ENCODE measurements around the gene IFRD1. TPM values are rescaled to one million over a fixed set of nuclear protein-coding genes. Genes with fewer than 3 reads are reported as not detected.

Gene IFRD1
- polyA plus RNA-seq, 1 of the 3 experiments (the other 2 are of a cell fraction): 31.0 TPM

GRCh38 chr7:112488264-112488552, 37.9 kb downstream of the IFRD1 start:
- no peaks in the 10 kb centered on the region for H3K9me3 ChIP-seq
- H3K27me3 ChIP-seq (ENCODE audit: insufficient read depth): no peaks in the 10 kb centered on the region
- 97% methylated on average over 4 of the region's 4 CpGs for WGBS (ENCODE audit: low lambda C conversion rate)
- H4K20me1 ChIP-seq (ENCODE audit: insufficient read depth): no peaks in the 10 kb centered on the region
- ChIA-PET POLR2A (no interaction called here), CTCF (interaction anchor here (1.4 to 2.6 kb wide), 2 partner anchors 725 to 747 kb away, joined by 4 to 9 read pairs; no protein-coding TSS in a partner anchor)
- H3K4me1 ChIP-seq (ENCODE audit: control insufficient read depth in 1 of 2, insufficient read depth in 2 of 2, low read depth in 1 of 2, low read length in 1 of 2): peaks cover 0 to 5% of the 10 kb centered on the region in 2 experiments
- no peak overlapping the region for H3K27ac ChIP-seq (ENCODE audit: low read depth in 2 of 2, low read length in 1 of 2)
- no peak for DNase-seq
- H3F3A ChIP-seq (replicated peaks; ENCODE audit: insufficient read depth): peaks cover 8% of the 10 kb centered on the region
- no peak overlapping the region for H3K4me2 ChIP-seq
- no peak overlapping the region for H3K9ac ChIP-seq
- TF ChIP-seq CTCF (IDR thresholded peaks at IDR 0.05): no peak
- H3K79me2 ChIP-seq (ENCODE audit: insufficient read depth): no peaks in the 10 kb centered on the region
- peaks cover 4 to 6% of the 10 kb centered on the region in 2 experiments for H3K36me3 ChIP-seq (replicated peaks in 1 of 2; ENCODE audit: control insufficient read depth in 1 of 2, insufficient read depth in 2 of 2, low read length in 1 of 2)
- no peak overlapping the region for H3K4me3 ChIP-seq (ENCODE audit: low read depth in 2 of 2, low read length in 1 of 2)
- H3K9me2 ChIP-seq: no peaks in the 10 kb centered on the region
- no peak overlapping the region for H2AFZ ChIP-seq (ENCODE audit: low read depth)

GRCh38 chr7:112492186-112492585, 41.9 kb downstream of the IFRD1 start:
- H3K27me3 ChIP-seq (ENCODE audit: insufficient read depth): no peaks in the 10 kb centered on the region
- no peak overlapping the region for H3K4me3 ChIP-seq (ENCODE audit: low read depth in 2 of 2, low read length in 1 of 2)
- ChIA-PET POLR2A (no interaction called here), CTCF (interaction anchor here (1.4 kb wide), 1 partner anchor 29 kb away, joined by 3 read pairs; no protein-coding TSS in a partner anchor)
- TF ChIP-seq USF2 (IDR thresholded peaks at IDR 0.05; ENCODE audit: borderline replicate concordance, low read depth, low read length) (no peak), YY1 (IDR thresholded peaks at IDR 0.05; ENCODE audit: low read depth) (no peak), CHD2 (IDR thresholded peaks at IDR 0.05; ENCODE audit: low read length, partially characterized antibody) (no peak), JUND (IDR thresholded peaks at IDR 0.05) (no peak), MXI1 (IDR thresholded peaks at IDR 0.05; ENCODE audit: low read depth, low read length) (no peak), ZBTB33 (IDR thresholded peaks at IDR 0.05; ENCODE audit: borderline replicate concordance, low read depth) (no peak), IRF3 (IDR thresholded peaks at IDR 0.05; ENCODE audit: low read depth, low read length) (no peak), TCF12 (IDR thresholded peaks at IDR 0.05) (no peak), GATA2 (CRISPR knock-in tag; IDR thresholded peaks at IDR 0.05) (no peak), FOXM1 (IDR thresholded peaks at IDR 0.05; ENCODE audit: low read depth) (no peak), ELF1 (IDR thresholded peaks at IDR 0.05) (no peak), RCOR1 (IDR thresholded peaks at IDR 0.05; ENCODE audit: low read length) (no peak)
- no peak overlapping the region for H2AFZ ChIP-seq (ENCODE audit: low read depth)
- H3K9me2 ChIP-seq: no peaks in the 10 kb centered on the region
- no peak overlapping the region for H3K27ac ChIP-seq (ENCODE audit: low read depth in 2 of 2, low read length in 1 of 2)
- H3K9ac ChIP-seq: no peak overlapping the region
- H3K79me2 ChIP-seq (ENCODE audit: insufficient read depth): no peaks in the 10 kb centered on the region
- H3F3A ChIP-seq (replicated peaks; ENCODE audit: insufficient read depth): no peaks in the 10 kb centered on the region
- no peak for DNase-seq
- no peaks in the 10 kb centered on the region for H4K20me1 ChIP-seq (ENCODE audit: insufficient read depth)
- H3K36me3 ChIP-seq (replicated peaks in 1 of 2; ENCODE audit: control insufficient read depth in 1 of 2, insufficient read depth in 2 of 2, low read length in 1 of 2): peaks cover 4 to 6% of the 10 kb centered on the region in 2 experiments
- H3K4me2 ChIP-seq: no peak overlapping the region
- peaks cover 5 to 11% of the 10 kb centered on the region in 2 experiments; a peak in 3 of 4 replicates for H3K4me1 ChIP-seq (ENCODE audit: control insufficient read depth in 1 of 2, insufficient read depth in 2 of 2, low read depth in 1 of 2, low read length in 1 of 2)
- no peaks in the 10 kb centered on the region for H3K9me3 ChIP-seq
- 86% methylated on average over 2 of the region's 2 CpGs for WGBS (ENCODE audit: low lambda C conversion rate)
